ENCODE data around the gene TFDP2.
"Not testable (repeated sequence)": the region's sequence is repeated elsewhere in the genome, so short reads cannot be mapped to it uniquely, and the experiment has no call there.

Gene TFDP2

GRCh38 chr3:141955175-141955574 lies 194.2 kb downstream of the TFDP2 start:
- DNase-seq = no peak

GRCh38 chr3:141952611-141953010 lies 196.7 kb downstream of the TFDP2 start:
- no peak for DNase-seq

- no peak for DNase-seq
Observed at GRCh38 chr3:141950572-141951493, 198.5 kb downstream of the TFDP2 start.

- no peak for DNase-seq
Observed at GRCh38 chr3:141949972-141950371, 199.4 kb downstream of the TFDP2 start.

- DNase-seq = no peak
Observed at GRCh38 chr3:141949399-141949798, 199.9 kb downstream of the TFDP2 start.

- DNase-seq = no peak
Observed at GRCh38 chr3:141945726-141946485, 203.4 kb downstream of the TFDP2 start.

- no peak for DNase-seq
Observed at GRCh38 chr3:141942006-141942405, 207.3 kb downstream of the TFDP2 start.

GRCh38 chr3:141941093-141941492 lies 208.3 kb downstream of the TFDP2 start:
- no peak for DNase-seq

- peak; percentile 92 for DNase-seq
Observed at GRCh38 chr3:141940194-141940776, 209.1 kb downstream of the TFDP2 start.

GRCh38 chr3:141939759-141940158 lies 209.6 kb downstream of the TFDP2 start:
- no peak for DNase-seq

- DNase-seq = no peak
Observed at GRCh38 chr3:141938011-141938500, 211.3 kb downstream of the TFDP2 start.

GRCh38 chr3:141934354-141934753 lies 215.0 kb downstream of the TFDP2 start:
- no peak for DNase-seq

- peak; percentile 42 for DNase-seq
Observed at GRCh38 chr3:141933421-141934300, 215.7 kb downstream of the TFDP2 start.

- no peak for DNase-seq
Observed at GRCh38 chr3:141930801-141931200, 218.5 kb downstream of the TFDP2 start.

GRCh38 chr3:141929341-141929995 lies 219.9 kb downstream of the TFDP2 start:
- DNase-seq = no peak

- no peak for DNase-seq
Observed at GRCh38 chr3:141928631-141929270, 220.6 kb downstream of the TFDP2 start.

- DNase-seq = no peak
Observed at GRCh38 chr3:141926929-141927328, 222.4 kb downstream of the TFDP2 start.

GRCh38 chr3:141925677-141926076 lies 223.7 kb downstream of the TFDP2 start:
- DNase-seq = not testable (repeated sequence)

GRCh38 chr3:141921316-141921715 lies 228.0 kb downstream of the TFDP2 start:
- no peak for DNase-seq

GRCh38 chr3:141920701-141921100 lies 228.6 kb downstream of the TFDP2 start:
- DNase-seq = no peak

GRCh38 chr3:141915766-141916165 lies 233.6 kb downstream of the TFDP2 start:
- DNase-seq = no peak
